Fibroblast of skin of scalp (primary cell): Measurements from ENCODE around the gene GALK2. TPM values are rescaled to one million over a fixed set of nuclear protein-coding genes. Genes with fewer than 3 reads are reported as not detected.
A peak's percentile ranks its signal among the peaks of the same experiment; 100 is the strongest.

Source experiments
- DNase-seq: peaks from one replicate; pipeline ENCODE4 v3.0.0-alpha.2; 2013
- polyA plus RNA-seq, 2 experiments: library from polyadenylated mRNA; unstranded; fragments of 120-200 nt; gene quantifications; one replicate each; pipeline ENCODE4 v1.2.1, GENCODE V29; 2013; ENCODE audit not compliant: insufficient read length in 2 of 2

The GALK2 gene
- polyA plus RNA-seq (2013, experiment 1 of 2; ENCODE audit: insufficient read length) = 13.3 TPM
- polyA plus RNA-seq (2013, experiment 2 of 2; ENCODE audit: insufficient read length) = 15.5 TPM

DNA sequence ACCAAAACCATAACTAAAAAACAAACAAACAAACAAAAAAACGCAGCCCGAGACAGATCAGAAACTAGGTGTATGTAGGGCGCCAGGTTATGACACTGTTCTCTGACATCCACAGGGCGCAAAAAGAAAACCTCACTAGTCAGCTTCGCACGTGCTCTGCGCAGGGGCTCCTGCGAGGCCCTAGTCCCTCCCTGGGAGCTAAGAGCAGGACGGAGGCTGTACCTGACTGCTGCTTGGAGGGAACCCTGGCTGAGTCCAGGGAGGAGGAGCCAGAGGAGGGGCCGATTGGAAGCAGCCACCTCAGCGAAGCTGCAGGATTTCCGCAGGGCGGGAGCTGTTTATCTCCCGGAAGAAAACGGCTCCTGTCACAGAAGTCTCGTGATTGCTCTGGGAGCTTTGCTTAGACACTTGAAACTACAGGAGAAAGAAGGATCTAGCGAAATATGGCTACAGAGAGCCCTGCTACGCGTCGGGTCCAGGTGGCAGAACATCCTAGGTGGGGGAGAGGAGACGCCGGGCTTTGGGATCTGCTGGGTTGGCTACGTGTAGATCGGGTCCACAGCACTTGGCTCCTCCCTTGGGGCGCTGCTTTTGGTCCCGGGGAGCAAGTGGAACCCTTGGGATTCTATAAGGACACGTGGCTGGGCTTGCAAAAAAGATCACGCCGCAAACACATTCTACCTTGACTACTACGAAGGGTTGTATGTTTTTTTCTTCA is at the start of gene GALK2:
Gene GALK2, plus strand, starts transcription at position 368 of the 718 bp plus-strand sequence. Its CDS starts 76 bp downstream, at position 444.
- peak; percentile 75 for DNase-seq

GRCh38 chr15:49120832-49121231 is 49.2 kb upstream of the GALK2 start:
- no peak for DNase-seq

DNA sequence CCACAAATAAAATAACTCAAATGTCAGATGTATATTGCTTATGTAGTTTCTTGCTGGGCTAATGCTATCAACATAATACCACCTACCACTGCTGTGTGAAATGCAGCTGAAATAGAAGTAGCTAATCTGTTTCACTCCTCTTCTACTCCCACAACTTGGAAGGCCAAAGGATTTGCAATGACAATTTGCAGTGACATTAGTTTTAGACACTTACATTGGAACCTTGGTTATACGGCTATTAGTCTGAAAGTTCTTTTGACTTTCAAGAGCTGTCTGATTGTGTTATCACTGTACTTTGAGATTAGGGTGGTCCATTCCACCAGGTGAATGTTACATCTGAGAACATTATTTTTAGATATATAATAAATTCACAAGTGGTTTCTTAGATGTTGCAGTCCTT is 48.1 kb upstream of the GALK2 start:
- no peak for DNase-seq

- no peak for DNase-seq
These were observed 47.4 kb upstream of the GALK2 start for GRCh38 chr15:49122541-49123062.

GRCh38 chr15:49124371-49124770 is 45.7 kb upstream of the GALK2 start:
- no peak for DNase-seq

GRCh38 chr15:49131403-49131802 is 38.6 kb upstream of the GALK2 start:
- no peak for DNase-seq

GRCh38 chr15:49134683-49135341 is 35.2 kb upstream of the GALK2 start:
- DNase-seq = no peak

GRCh38 chr15:49135342-49135857 is 34.6 kb upstream of the GALK2 start:
- no peak for DNase-seq

DNA sequence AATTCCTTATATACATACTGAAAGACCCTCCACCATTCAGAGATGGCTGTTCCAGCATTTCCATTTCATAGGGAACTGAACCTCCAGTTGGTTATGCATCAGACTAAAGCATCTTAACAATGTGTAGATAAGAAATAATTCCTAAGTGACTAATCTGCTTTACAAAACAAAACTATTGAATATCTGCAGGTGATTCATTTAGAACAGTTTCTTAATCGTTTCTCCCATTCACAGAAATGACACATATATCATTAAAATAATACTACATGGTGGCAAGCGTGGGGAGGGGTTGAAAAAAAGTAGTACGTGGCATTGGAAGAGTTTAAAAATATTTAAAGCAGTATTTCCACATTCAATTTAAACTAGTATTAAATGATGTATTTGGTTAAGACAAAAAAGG is 34.1 kb upstream of the GALK2 start:
- peak; percentile 70 for DNase-seq

GRCh38 chr15:49137861-49138260 is 32.2 kb upstream of the GALK2 start:
- DNase-seq = peak; percentile 32

- DNase-seq = peak; percentile 62
These were observed 24.1 kb upstream of the GALK2 start for GRCh38 chr15:49145651-49146609.

- DNase-seq = no peak
These were observed 21.7 kb upstream of the GALK2 start for GRCh38 chr15:49148298-49148697.

DNA sequence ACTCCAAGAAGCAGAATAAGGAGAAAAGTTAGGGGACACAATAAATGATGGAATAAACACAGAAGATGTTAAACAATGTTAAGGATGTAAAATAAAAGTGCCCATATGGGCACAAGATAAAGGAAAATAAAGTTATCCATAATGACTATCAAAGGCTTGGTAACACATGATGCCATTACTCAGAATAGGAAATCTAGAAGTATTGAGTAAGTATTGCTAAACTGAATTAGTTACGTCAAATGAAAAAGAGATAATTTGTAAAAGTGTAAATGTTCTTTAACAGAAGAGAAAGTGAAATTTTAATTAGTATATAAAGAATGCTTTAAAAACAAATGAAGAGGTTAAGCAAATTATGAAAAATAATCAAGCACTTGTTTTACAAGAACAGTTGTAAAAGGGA is 21.3 kb upstream of the GALK2 start:
- DNase-seq = no peak

DNA sequence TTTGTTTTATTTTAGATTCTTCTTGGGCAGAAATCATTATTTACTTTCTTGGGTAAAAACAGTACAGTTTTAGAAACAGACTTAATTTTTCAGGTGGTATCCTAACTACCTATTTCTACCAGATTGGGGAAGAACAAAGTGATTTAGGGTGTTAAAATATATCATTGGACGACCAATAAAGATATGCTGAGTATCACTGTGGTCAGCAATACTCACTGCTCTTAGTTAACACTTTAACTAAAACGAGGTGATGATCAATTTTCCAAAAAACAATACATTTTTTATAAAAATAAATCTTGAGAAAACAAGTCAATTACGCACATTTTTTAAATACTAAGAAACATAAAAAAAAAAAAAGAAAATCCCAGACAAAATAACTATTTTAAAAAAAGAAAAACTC is 18.2 kb upstream of the GALK2 start:
- DNase-seq = no peak

DNA sequence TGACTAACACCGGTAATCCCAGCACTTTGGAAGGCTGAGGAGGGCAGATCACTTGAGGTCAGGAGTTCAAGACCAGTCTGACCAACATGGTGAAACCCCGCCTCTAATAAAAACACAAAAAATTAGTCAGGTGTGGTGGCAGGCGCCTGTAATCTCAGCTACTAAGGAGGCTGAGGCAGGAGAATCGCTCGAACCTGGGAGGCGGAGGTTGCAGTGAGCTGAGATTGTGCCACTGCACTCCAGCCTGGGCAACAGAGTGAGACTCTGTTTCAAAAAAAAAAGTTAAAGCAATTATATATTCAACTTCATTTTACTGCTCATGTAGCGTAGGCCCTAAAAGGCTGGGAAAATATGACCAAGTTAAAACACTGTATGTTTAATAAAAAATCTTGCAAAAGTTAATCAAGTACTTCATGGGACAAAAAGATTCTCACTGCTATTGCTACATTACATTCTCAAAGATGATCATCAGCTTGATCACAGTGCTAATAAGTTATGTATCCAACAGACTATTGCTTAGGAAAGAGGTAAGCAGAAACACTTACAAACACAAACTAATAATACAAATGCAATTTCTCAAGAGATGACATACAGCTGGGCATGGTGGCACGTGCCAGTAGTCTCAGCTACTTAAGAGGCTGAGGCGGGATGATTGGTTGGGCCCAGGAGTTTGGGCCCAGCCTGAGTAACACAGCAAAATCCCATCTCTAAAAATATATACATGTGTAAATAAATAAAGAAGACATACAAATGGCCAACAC is 17.3 kb upstream of the GALK2 start:
- DNase-seq = no peak

- DNase-seq = no peak
These were observed 15.7 kb upstream of the GALK2 start for GRCh38 chr15:49154359-49154758.

DNA sequence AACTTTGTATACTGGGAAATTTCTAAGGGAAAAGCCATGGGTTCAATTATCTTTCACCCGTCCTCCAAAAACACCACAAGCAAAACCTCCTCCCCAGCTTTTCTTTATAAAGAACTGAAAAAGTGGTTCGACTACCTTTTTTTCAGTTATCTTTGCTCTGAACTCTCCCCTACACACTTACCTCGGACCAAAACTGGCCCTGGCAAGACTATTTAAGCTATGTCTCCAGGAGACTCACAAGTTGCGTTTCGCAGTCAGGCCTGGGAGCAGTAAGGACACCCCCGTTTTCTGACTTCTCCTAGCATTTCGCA is 15.3 kb upstream of the GALK2 start:
- no peak for DNase-seq

GRCh38 chr15:49155110-49155833 is 14.8 kb upstream of the GALK2 start, which contains the start of gene COPS2:
Gene COPS2, minus strand, starts transcription at chr15:49155599. Its CDS starts 21 bp downstream, at chr15:49155578.
- peak; percentile 98 for DNase-seq

DNA sequence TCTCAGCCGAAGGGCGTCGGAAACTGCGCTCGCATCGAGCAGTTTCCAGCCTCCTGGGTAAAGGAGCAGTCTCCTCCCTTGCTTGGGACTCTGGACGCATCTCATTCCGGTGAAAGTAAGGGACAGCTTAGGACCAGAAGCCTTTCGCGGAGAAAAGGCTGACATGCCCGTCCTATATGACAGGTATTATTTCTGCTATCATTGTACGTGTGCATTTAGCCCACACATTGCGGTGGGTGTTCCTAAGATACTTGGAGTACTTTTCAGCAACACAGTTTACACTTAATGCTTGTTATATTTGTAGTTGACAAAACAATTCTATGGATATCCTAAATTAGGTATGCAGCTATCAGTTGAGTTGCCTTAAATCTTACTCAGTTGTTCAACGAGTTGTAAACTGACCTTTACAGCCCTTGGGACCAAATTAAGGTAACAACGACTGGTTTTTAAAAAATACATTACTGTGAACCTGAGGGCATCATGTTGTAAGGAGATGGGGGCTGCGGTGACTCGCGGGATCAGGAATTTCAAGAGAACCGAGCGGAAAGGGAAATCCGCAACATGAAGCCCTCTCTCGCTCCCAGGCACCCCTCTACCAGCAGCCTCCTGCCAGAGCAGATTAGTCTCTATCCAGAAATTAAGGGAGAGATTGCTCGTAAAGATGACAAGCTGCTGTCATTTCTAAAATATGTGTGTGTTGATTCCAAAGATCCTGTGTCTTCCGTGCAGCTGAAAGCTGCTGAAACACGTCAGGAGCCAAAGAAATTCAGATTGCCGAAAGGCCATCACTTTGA is 14.0 kb upstream of the GALK2 start:
- DNase-seq = peak; percentile 16

- no peak for DNase-seq
These were observed 6.4 kb upstream of the GALK2 start for GRCh38 chr15:49163678-49164077.
